NCI-H345 (cell line): ENCODE measurements around the gene GRXCR2.
"Not testable (repeated sequence)": the region's sequence is repeated elsewhere in the genome, so short reads cannot be mapped to it uniquely, and the experiment has no call there.

Experiments used
- DNase-seq: peaks from one replicate; lab custom pipeline; 2025; lab: John Stamatoyannopoulos, UW

GRXCR2 gene, protein sequence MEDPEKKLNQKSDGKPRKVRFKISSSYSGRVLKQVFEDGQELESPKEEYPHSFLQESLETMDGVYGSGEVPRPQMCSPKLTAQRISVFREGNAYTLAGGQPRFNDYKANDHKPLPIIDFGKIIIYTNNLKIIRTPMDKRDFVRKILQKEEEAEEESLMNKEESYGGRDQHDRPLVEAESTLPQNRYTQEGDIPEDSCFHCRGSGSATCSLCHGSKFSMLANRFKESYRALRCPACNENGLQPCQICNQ

GRCh38 chr5:145872914-145873313 is at the start of gene GRXCR2:
GRXCR2 (minus strand) TSS chr5:145873014; CDS start chr5:145872968, 46 bp downstream.
- no peak for DNase-seq

- no peak for DNase-seq
Observed at GRCh38 chr5:145922059-145922458, 49.2 kb upstream of the GRXCR2 start.

DNA sequence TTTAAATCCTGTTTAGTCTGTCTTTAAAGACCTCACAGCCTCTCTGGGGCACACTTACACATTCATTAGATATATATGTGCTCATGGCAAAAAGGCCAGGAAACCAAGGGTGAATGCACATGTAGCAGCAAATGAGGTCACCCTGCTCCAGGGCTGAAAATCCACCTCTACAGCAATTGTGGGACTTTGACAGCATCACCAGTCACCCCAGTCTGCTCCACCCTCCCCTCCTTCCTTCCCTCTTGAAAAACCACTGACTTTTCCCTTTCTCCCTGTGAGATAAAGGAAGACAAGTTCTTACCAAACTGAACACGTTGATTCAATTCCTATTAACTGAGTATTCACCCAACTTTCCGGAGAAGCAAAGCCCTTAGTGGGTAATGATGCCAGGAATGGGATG is 48.4 kb upstream of the GRXCR2 start:
- no peak for DNase-seq

- DNase-seq, result no peak
Observed at GRCh38 chr5:145920542-145921210, 47.9 kb upstream of the GRXCR2 start.

DNA sequence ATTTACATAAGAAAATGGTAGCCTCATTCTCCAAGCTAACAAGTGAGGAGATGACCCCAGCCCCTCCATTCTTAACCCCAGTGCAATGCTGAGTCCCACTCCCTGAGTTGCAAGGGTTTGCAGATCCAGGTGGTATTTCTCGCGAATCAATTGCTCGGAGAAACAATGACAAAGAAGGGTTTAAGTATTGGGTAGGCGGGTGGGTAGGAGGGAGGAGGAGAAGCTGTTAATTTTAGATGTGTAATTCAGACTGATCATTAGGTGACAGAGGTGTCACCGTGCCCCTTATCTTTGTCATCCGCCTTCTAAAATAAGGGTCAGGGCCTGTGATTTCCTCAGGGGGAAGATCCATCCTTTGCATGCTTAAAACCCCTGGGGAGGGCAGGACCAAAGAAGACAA is 46.6 kb upstream of the GRXCR2 start:
- DNase-seq, result no peak

DNA sequence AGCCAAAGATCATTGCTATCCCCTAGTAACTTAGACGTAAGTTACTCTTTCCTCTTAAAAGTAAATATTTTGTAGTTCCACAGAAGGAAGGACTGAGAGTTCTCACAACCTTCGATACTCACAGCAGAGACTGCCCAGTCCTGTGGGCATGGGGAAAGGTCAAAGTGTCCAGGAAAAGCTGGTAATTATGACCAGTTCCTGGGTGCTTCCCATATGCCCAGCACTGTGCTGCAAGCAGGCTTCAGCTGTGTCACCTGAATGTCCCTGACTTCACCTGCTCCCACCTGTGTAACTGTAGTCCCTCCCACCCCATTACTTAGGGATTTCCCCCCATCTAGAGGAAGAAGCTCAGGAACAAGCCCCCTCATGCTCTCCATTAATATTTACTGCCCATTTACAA is 45.6 kb upstream of the GRXCR2 start:
- DNase-seq, result no peak

DNA sequence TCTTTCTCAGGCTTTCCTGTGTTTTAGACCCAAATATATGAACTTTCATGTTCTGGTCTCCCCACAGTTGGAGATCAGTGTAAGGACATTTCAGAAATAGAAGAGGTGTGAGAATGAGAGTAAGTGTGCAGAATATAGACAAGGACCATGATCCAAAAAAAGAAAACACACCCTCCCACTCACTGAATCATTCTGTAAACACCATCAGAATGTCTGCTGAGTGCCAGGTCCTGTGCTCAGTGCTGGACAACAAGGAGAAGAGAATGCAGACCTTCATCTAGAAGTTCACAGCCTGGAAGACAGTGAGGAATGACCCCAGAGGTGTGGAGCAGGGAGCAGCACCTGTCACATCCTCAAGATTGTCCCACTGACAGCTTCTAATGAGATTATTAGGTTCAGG is 44.5 kb upstream of the GRXCR2 start:
- DNase-seq, result no peak

GRCh38 chr5:145915970-145916638 is 43.3 kb upstream of the GRXCR2 start:
- no peak for DNase-seq

DNA sequence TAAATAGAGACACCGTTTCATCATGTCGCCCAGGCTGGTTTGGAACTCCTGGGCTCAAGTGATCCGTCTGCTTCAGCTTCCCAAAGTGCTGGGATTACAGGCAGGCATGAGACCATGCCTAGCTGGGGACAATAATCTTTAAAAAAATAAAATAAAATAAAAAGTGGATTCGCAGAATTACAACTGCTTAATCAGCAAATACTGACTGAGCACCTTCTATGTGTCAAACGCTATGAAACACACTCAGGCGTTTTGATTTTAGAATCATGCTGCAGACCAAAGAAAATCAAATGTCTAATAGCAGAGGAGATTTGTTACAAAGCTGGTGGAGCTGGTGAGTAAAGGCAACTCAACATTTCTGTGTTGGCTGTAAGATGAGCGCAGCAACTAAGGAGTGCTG is 40.9 kb upstream of the GRXCR2 start:
- no peak for DNase-seq

- DNase-seq, result no peak
Observed at GRCh38 chr5:145912594-145912993, 39.8 kb upstream of the GRXCR2 start.

- no peak for DNase-seq
Observed at GRCh38 chr5:145912019-145912418, 39.2 kb upstream of the GRXCR2 start.

DNA sequence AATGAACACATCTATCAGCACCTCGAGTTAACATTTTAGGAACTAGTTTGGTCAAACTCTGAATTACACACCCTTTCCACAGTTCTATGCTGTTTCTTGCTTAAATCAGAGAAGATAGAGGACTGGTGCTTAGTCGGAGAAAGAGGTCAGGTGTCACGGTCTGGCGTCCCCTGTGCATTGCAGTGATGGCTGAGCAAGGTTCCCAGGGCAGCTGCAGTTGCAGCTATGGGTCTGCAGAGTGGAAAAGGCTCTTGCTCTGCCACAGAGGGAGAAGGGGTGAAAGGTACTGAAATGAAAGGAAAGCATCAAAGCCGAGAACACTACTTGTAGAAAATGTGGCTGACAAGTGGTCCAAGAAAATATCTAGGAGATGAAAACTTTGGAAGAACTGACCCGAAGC is 38.4 kb upstream of the GRXCR2 start:
- DNase-seq, result no peak

DNA sequence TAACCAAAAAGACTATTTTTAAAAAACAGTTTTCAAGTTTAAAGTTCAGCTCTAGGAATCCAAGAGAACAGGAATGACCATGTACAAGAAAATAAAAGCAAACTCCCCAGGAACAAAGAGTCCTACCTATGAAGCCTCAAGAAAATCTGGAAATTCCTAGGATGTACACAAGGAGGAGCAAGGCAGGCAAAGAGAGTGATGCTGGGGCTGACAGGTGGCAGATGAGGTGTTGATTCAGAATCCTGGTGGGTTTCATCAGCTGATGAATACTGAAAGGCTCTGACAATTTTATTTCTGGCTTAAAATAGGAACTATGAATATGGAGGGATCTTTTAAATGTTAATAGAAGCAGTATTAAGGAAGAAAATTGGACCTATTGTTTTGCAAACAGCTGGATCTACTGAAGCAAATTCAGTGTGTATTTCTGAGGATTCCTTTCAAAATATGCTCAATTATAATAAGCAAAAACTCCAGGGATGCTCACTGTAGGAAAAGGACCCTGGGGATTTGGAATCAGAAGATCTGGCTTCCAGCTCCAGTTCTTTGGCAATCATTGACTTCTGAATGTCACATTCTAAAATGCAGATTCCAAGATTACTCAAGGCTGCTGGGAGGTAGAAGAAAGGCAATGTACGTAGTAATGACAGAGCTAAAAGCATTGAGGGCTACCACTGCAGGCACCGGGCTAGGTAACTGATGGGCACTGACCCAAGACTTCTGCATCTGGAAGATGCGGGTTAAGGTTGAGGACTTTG is 35.6 kb upstream of the GRXCR2 start:
- DNase-seq, result no peak

DNA sequence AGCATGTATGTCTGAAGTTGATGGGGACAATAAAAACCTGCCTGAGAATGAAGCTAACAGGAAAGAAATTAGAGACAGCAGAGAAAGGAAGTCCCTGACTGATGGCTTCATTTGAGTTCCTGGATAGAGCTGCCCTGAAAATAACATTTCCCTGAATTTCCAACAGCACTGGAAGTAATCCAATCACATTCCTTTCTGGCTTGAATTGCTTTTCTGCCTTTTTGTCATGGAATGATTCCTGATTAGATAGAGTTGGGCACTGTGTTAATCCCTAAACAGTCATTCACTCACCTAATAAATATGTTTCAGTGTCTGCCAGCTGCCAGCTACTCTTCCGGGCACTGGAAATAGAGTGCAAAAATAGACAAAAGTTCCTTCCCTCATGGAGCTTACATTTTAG is 33.6 kb upstream of the GRXCR2 start:
- no peak for DNase-seq

DNA sequence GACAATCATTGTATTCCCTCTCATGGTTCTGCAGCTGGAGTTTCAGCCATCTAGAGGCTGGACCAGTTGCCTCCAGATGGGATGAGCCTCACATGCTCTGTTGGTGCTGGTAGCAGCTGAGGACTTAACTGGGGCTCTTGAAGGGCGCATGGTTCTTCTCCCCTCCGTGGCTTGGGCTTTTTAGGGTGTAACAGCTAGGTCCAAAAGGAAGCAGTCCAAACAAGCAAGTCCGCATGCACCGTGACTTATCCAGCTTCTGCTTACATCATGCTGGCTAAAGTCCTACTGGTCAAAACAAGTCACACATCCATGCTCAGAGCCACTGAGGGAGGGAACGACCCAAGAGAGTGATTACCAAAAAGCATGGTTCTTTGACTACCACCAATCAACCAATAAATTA is 31.9 kb upstream of the GRXCR2 start:
- no peak for DNase-seq

- DNase-seq, result no peak
Observed at GRCh38 chr5:145903867-145904266, 31.1 kb upstream of the GRXCR2 start.

DNA sequence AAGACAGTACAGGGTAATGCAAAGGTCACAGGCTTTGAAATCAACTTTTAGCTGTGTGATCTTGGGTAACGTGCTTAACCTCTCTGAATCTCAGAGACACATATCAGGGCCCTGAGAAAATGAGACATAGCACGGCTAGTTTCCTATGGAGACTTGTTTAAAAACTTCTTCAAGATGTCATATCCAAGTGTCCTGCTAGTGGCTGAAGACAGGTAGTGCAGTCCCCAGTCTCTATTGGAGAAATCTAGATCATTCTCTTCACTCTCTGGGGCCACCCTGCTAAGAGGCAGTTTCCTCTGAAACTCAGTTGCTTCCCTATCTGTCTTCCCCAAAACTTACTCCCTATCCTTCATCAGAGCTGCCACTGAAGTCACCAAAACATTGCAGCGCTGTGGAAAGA is 30.3 kb upstream of the GRXCR2 start:
- DNase-seq, result no peak

- DNase-seq, result no peak
Observed at GRCh38 chr5:145902421-145902820, 29.6 kb upstream of the GRXCR2 start.

DNA sequence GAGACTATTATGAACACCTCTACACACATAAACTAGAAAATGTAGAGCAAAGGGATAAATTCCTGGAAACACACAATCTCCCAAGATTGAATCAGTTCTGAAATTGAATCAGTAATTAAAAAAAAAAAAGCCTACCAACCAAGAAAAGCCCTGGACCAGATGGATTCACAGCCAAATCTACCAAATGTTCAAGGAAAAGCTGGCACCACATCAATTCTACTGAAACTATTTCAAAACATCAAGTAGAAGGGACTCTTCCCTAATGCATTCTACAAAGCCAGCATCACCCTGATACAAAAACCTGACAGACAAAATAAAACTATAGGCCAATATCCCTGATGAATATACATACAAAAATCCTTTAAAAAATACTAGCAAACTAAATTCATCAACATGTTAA is 25.4 kb upstream of the GRXCR2 start:
- no peak for DNase-seq

DNA sequence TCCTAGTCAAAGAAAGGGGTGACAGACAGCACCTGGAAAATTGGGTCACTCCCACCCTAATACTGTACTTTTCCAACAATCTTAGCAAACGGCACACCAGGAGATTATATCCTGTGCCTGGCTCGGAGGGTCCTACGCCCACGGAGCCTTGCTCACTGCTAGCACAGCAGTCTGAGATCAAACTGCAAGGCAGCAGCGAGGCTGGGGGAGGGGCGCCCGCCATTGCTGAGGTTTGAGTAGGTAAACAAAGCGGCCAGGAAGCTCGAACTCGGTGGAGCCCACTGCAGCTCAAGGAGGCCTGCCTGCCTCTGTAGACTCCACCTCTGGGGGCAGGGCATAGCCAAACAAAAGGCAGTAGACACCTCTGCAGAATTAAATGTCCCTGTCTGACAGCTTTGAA is 18.6 kb upstream of the GRXCR2 start:
- DNase-seq, result not testable (repeated sequence)

DNA sequence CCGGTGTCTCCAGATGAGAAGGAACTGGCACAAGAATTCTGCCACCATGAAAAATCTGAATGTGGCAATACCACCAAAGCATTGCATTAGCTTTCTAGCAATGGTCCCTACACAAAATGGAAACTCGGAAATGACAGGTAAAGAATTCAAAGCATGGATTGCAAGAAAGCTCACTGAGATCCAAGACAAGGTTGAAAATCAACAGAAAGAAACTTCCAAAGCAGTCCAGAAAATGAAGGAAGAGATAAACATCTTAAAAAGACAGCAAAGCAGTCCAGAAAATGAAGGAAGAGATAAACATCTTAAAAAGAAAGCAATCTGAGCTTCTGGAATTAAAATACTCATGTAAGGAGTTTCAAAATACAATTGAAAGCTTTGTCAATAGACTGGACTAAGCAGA is 16.8 kb upstream of the GRXCR2 start:
- DNase-seq, result no peak

- no peak for DNase-seq
Observed at GRCh38 chr5:145887976-145888574, 15.3 kb upstream of the GRXCR2 start.
